ENCODE measurements around the gene TEX35.

TEX35 gene

GRCh38 chr1:178483251-178483957 lies 29.5 kb upstream of the TEX35 start:
- Histone ChIP-seq H3K27ac (peak overlapping the region in 8 of 11 experiments; percentile 7 to 91 (median 86); a peak in 12 of 22 replicates), H4K20me1 (no peaks in the 10 kb centered on the region), H3K27me3 (no peaks in the 10 kb centered on the region; a peak in 1 of 22 replicates), H3K9me3 (replicated peaks in 1 of 11) (peaks cover 0 to 19% (median 11%) of the 10 kb centered on the region in 11 experiments; a peak in 12 of 22 replicates), H3K9ac (peak overlapping the region in 2 of 11 experiments; percentile 17 to 57; a peak in 3 of 22 replicates), H3K4me2 (peak overlapping the region in 8 of 11 experiments; percentile 35 to 92 (median 78); a peak in 15 of 22 replicates), H3K4me1 (peaks cover 31 to 76% (median 68%) of the 10 kb centered on the region in 10 experiments), H3K36me3 (peaks cover 0 to 10% (median 0%) of the 10 kb centered on the region in 11 experiments; a peak in 3 of 22 replicates), H3K4me3 (no peak overlapping the region)
- no peak for TF ChIP-seq Cebpa-rat (IDR thresholded peaks at IDR 0.05)

GRCh38 chr1:178484698-178485225 lies 28.1 kb upstream of the TEX35 start:
- peak in 1 of 11 experiments; percentile 64; a peak in 2 of 22 replicates for TF ChIP-seq Cebpa-rat (IDR thresholded peaks at IDR 0.05)
- H3K27ac ChIP-seq, result peak overlapping the region in 9 of 11 experiments; percentile 8 to 91 (median 87); a peak in 16 of 22 replicates

DNA sequence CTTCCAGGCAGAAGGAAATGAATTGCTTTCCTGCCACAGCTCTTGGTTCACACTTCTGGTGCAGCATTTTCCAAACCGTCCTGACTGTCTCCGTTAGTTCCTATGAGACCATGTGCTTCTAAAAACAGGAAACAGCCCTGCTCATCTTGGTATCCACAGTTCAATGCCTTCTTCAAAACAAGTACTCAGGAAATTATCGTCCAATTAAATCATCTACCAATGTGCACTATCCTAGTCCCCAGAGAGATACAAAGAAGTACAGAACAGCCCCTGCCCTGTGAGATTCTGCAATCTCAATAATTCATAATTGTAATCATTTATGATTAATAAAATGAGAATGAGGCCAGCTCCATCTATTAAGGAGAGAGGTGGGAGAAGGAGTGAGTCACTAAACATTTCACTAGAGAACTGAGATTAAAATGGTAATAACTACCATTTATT lies 27.3 kb upstream of the TEX35 start:
- TF ChIP-seq Cebpa-rat (IDR thresholded peaks at IDR 0.05), result no peak
- Histone ChIP-seq H3K4me2 (peak overlapping the region; percentile 75 to 92 (median 82)), H4K20me1 (no peaks in the 10 kb centered on the region), H3K4me1 (peaks cover 31 to 68% (median 57%) of the 10 kb centered on the region in 10 experiments), H3K9ac (peak overlapping the region in 8 of 11 experiments; percentile 72 to 85 (median 82); a peak in 15 of 22 replicates), H3K27ac (peak overlapping the region in 9 of 11 experiments; percentile 80 to 91 (median 87); a peak in 17 of 22 replicates), H3K4me3 (peak overlapping the region in 5 of 10 experiments; percentile 3 to 57 (median 46); a peak in 4 of 20 replicates), H3K27me3 (no peaks in the 10 kb centered on the region; a peak in 1 of 22 replicates), H3K9me3 (replicated peaks in 1 of 11) (peaks cover 0 to 12% (median 6%) of the 10 kb centered on the region in 11 experiments; a peak in 10 of 22 replicates), H3K36me3 (peaks cover 0 to 10% (median 0%) of the 10 kb centered on the region in 11 experiments; a peak in 3 of 22 replicates)

More at GRCh38 chr1:178484698-178485225, 28.1 kb upstream of the TEX35 start:
- Histone ChIP-seq H3K4me2 (peak overlapping the region; percentile 75 to 92 (median 82)), H3K9me3 (replicated peaks in 1 of 11) (peaks cover 0 to 17% (median 11%) of the 10 kb centered on the region in 11 experiments; a peak in 10 of 22 replicates), H3K36me3 (peaks cover 0 to 10% (median 0%) of the 10 kb centered on the region in 11 experiments; a peak in 3 of 22 replicates), H3K9ac (peak overlapping the region in 8 of 11 experiments; percentile 38 to 84 (median 76); a peak in 15 of 22 replicates), H3K4me3 (peak overlapping the region in 2 of 10 experiments; percentile 3 to 9; a peak in 1 of 20 replicates), H4K20me1 (no peaks in the 10 kb centered on the region), H3K4me1 (peaks cover 31 to 74% (median 63%) of the 10 kb centered on the region in 10 experiments), H3K27me3 (no peaks in the 10 kb centered on the region; a peak in 1 of 22 replicates)

GRCh38 chr1:178486100-178487069 lies 26.5 kb upstream of the TEX35 start:
- Histone ChIP-seq H3K4me2 (peak overlapping the region; percentile 75 to 92 (median 82)), H3K9me3 (replicated peaks in 1 of 11) (peaks cover 0 to 5% (median 0%) of the 10 kb centered on the region in 11 experiments; a peak in 2 of 22 replicates), H3K36me3 (peaks cover 0 to 9% (median 0%) of the 10 kb centered on the region in 11 experiments; a peak in 3 of 22 replicates), H3K9ac (peak overlapping the region; percentile 72 to 85 (median 79)), H3K27me3 (no peaks in the 10 kb centered on the region; a peak in 1 of 22 replicates), H3K4me3 (peak overlapping the region; percentile 36 to 59 (median 47)), H3K27ac (peak overlapping the region; percentile 50 to 91 (median 86); a peak in 21 of 22 replicates), H3K4me1 (peaks cover 31 to 68% (median 57%) of the 10 kb centered on the region in 10 experiments), H4K20me1 (no peaks in the 10 kb centered on the region)
- no peak for TF ChIP-seq Cebpa-rat (IDR thresholded peaks at IDR 0.05)

DNA sequence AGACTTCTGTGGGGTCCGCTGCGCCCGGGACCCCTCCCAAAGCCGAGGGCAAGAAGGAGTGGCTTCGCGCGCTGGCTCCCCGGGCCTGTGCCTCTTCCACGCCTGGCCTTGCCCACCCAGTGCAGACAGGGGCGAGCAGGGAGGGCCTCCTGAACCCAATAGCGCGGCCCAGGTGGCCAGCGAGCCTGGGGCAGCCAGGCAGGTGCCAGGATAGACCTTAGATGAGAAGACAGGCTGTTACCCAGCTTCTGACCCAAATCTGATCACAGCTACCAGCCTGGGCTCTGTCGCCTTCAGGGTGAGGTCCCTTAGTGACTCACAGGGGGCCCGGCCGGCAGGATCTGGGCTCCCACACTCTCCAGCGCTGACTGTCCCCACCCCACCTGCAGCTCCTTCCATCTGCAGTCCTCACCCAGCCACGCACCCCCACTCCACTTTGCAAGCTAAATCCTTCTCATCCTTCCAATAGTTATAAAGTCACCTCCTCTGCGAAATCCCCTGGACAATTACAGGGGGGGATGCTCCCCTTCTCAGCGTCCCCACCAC lies 25.8 kb upstream of the TEX35 start:
- Histone ChIP-seq H3K4me1 (peaks cover 31 to 68% (median 57%) of the 10 kb centered on the region in 10 experiments), H3K4me2 (peak overlapping the region; percentile 75 to 92 (median 82)), H3K4me3 (peak overlapping the region; percentile 36 to 59 (median 47)), H3K9ac (peak overlapping the region; percentile 72 to 85 (median 79)), H3K27me3 (no peaks in the 10 kb centered on the region; a peak in 1 of 22 replicates), H3K27ac (peak overlapping the region; percentile 50 to 91 (median 86); a peak in 21 of 22 replicates), H3K9me3 (replicated peaks in 1 of 11) (no peaks in the 10 kb centered on the region), H3K36me3 (peaks cover 0 to 3% (median 0%) of the 10 kb centered on the region in 11 experiments; a peak in 1 of 22 replicates), H4K20me1 (no peaks in the 10 kb centered on the region)
- TF ChIP-seq Cebpa-rat (IDR thresholded peaks at IDR 0.05), result no peak

DNA sequence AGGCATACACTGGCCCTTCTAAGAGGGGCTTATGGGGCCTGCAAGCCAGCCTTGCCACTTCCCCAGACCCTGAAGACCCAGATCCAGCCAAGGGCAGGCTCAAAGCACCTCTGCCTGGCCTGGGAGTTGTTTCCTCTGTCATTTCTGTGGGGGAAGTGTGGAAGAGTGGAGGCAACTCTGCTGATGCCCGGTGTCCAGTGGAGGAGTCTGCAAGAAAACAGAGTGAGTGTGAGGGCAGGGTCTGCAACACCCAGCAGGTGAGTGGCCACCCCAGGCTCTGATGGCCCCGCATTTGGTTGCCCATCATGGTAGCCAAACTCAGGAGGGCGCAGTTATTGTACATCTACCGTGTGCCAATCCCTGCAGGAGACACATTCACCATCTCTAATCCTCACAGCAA lies 24.5 kb upstream of the TEX35 start:
- H3K27ac ChIP-seq, result peak overlapping the region in 1 of 11 experiments; percentile 90; a peak in 2 of 22 replicates
- peaks cover 0 to 5% (median 0%) of the 10 kb centered on the region in 11 experiments; a peak in 4 of 22 replicates for H3K9me3 ChIP-seq (replicated peaks in 1 of 11)
- no peaks in the 10 kb centered on the region for H4K20me1 ChIP-seq

DNA sequence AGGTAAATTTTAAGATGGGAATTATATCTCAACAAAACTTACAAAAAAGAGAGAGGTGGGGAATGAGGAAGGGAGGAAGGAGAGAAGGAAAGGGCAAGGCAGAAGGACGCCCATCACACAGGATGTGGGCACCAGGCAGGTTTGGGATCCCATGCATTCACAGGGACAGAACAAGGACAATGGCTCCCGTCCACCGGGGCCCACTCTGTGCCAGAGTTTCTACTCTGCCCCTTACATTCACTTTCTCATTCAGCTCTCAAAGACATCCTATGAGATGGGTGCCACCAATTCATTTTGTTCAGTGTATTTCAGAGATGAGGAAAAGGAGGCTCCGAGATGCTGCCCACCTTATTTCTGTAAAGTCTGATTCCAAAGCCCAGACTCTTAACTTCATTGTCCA lies 23.5 kb upstream of the TEX35 start:
- Histone ChIP-seq H3K36me3 (no peaks in the 10 kb centered on the region), H4K20me1 (no peaks in the 10 kb centered on the region), H3K4me3 (no peak overlapping the region), H3K9me3 (replicated peaks in 1 of 11) (peaks cover 0 to 12% (median 0%) of the 10 kb centered on the region in 11 experiments; a peak in 4 of 22 replicates), H3K27me3 (no peaks in the 10 kb centered on the region; a peak in 1 of 22 replicates), H3K4me2 (0 out of 22 replicates have a peak overlapping the region, but pooled peaks of 1 of the 11 experiments have one; percentile 84), H3K4me1 (peaks cover 27 to 58% (median 41%) of the 10 kb centered on the region in 10 experiments), H3K9ac (no peak overlapping the region), H3K27ac (no peak overlapping the region)
- no peak for TF ChIP-seq Cebpa-rat (IDR thresholded peaks at IDR 0.05)

More for the DNA sequence above, 24.5 kb upstream of the TEX35 start:
- Histone ChIP-seq H3K27me3 (no peaks in the 10 kb centered on the region; a peak in 1 of 22 replicates), H3K9ac (no peak overlapping the region), H3K4me1 (peaks cover 31 to 63% (median 51%) of the 10 kb centered on the region in 10 experiments), H3K4me3 (no peak overlapping the region), H3K4me2 (peak overlapping the region in 7 of 11 experiments; percentile 19 to 92 (median 84); a peak in 12 of 22 replicates), H3K36me3 (no peaks in the 10 kb centered on the region)
- no peak for TF ChIP-seq Cebpa-rat (IDR thresholded peaks at IDR 0.05)
